Spleen (tissue), 7 donors: ENCODE measurements around the gene TBX4.
"Not testable (repeated sequence)": the region's sequence is repeated elsewhere in the genome, so short reads cannot be mapped to it uniquely, and the experiment has no call there.

ENCODE experiments used
- POLR2AphosphoS5 ChIP-seq, 3 donors: sonication (generic); formaldehyde crosslinking; IDR thresholded peaks; one replicate each; pipeline ENCODE4 v1.5.1; 2017; ENCODE audit warnings: antibody characterized with exemption in 3 of 3
- TF ChIP-seq, protein P1 (sequence below), 11 experiments: fragments of 200-600 bp in 7 of 11; fragments of 450-650 bp in 4 of 11; sonication (generic) in 4 of 11; IDR thresholded peaks in 8 of 11; conservative IDR thresholded peaks in 3 of 11; 1 replicate in 7 of 11; 2 replicates in 4 of 11; pipeline versions ENCODE4 v1.4.0 to v1.8.0; 2016 to 2021; ENCODE audit warnings: antibody characterized with exemption in 11 of 11, inconsistent platforms in 4 of 11, mild to moderate bottlenecking in 1 of 11
- donor health status: DM: no; HTN: no; CAD: no; lungs with moderate emphysema.
- donor health status: DM: no; HTN: no; CAD: no.
- donor health status: DM: no; HTN: no; CAD: no.

DNA sequence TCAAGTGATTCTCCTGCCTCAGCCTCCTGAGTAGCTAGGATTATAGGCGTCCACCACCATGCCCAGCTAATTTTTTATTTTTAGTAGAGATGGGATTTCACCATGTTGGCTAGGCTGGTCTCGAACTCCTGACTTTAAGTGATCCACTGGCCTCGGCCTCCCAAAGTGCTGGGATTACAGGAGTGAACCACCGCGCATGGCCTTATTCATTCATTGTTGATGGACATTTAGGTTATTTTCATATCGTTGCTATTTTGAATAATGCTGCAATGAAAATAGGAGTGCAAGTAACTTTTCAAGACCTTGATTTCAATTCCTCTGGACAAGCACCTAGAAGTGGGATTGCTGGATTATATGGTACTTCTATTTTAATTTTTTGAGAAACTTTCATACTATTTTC is 22.4 kb upstream of the TBX4 start:
- TF ChIP-seq, protein P1, sequence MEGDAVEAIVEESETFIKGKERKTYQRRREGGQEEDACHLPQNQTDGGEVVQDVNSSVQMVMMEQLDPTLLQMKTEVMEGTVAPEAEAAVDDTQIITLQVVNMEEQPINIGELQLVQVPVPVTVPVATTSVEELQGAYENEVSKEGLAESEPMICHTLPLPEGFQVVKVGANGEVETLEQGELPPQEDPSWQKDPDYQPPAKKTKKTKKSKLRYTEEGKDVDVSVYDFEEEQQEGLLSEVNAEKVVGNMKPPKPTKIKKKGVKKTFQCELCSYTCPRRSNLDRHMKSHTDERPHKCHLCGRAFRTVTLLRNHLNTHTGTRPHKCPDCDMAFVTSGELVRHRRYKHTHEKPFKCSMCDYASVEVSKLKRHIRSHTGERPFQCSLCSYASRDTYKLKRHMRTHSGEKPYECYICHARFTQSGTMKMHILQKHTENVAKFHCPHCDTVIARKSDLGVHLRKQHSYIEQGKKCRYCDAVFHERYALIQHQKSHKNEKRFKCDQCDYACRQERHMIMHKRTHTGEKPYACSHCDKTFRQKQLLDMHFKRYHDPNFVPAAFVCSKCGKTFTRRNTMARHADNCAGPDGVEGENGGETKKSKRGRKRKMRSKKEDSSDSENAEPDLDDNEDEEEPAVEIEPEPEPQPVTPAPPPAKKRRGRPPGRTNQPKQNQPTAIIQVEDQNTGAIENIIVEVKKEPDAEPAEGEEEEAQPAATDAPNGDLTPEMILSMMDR (IDR thresholded peaks at IDR 0.05 in 8 of 11, conservative IDR thresholded peaks at IDR 0.05 in 3 of 11): not testable (repeated sequence)
- TF ChIP-seq POLR2AphosphoS5 (IDR thresholded peaks at IDR 0.05): not testable (repeated sequence)
